ENCODE measurements around the gene TMEM52. TPM values are rescaled to one million over a fixed set of nuclear protein-coding genes. Genes with fewer than 3 reads are reported as not detected.

TMEM52 gene
- total and polyA plus RNA-seq, 2 of the 8 experiments (the other 6 are each of a cell fraction or from before 2014, with no cell fraction given): 14.6 to 30.2 TPM

DNA sequence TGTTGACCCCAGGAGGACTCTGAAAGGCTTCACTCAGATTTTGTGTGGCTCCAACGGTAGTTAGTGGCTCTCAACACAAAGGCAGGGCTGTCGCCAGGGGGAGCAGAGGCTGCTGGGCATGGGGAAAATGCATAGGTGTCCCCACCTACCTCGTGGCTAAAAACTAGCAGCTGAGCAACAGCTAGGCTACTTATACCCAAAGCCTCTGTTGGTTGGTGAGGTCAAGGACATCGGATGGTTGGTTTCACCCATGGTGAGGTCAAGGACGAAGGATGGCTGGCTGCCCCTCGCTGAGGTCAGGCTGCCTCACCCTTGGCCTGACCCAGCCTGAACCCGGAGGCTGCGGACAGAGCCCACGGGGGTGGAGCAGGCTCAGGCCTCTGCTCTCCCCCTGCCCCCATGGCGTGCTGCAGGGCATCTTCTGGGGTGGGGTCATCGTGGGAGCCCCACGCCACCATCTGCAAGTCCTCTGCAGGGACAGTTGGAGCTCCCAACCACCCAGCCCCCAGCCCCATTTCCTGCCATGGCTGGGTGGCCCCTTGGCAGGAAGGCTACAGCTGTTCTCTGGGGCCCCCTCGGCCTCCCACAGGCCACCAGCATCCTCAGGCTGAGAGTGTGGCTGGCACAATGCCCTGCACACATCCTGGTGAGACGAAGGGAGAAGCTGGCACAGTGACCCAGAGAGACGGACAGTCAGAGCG, 19.7 kb downstream of the TMEM52 start:
- Histone ChIP-seq H4K5ac (ENCODE audit: insufficient read length, low read depth, low read length) (no peak overlapping the region), H3K27me3 (replicated peaks in 1 of 4; ENCODE audit: control insufficient read depth in 3 of 4, extremely low read depth in 1 of 4, insufficient read depth in 3 of 4, low read length in 3 of 4) (no peaks in the 10 kb centered on the region; a peak in 1 of 7 replicates), H3K23ac (ENCODE audit: insufficient read length) (no peak overlapping the region), H3K14ac (ENCODE audit: insufficient read length) (no peak overlapping the region), H3K4me1 (replicated peaks in 1 of 4; ENCODE audit: control insufficient read depth in 3 of 4, insufficient read depth in 4 of 4, low read length in 3 of 4) (peaks cover 0 to 19% (median 8%) of the 10 kb centered on the region in 4 experiments; a peak in 6 of 7 replicates), H3K23me2 (ENCODE audit: low read depth, low read length) (no peaks in the 10 kb centered on the region), H4K20me1 (replicated peaks in 1 of 2; ENCODE audit: control insufficient read depth in 1 of 2, insufficient read depth in 2 of 2, low read length in 2 of 2) (peaks cover 0 to 6% of the 10 kb centered on the region in 2 experiments), H3K9ac (replicated peaks in 1 of 4; ENCODE audit: extremely low read depth in 1 of 4, low read depth in 3 of 4, low read length in 3 of 4) (no peak overlapping the region), H4K91ac (replicated peaks; ENCODE audit: insufficient read length, low read length) (peak overlapping the region; percentile 65), H2BK120ac (replicated peaks; ENCODE audit: low read depth, low read length) (peak overlapping the region; percentile 63), H2BK5ac (ENCODE audit: low read depth, low read length) (no peak overlapping the region; the same call in 1 of the 2 replicates), H3K79me2 (ENCODE audit: control insufficient read depth in 1 of 2, insufficient read depth in 2 of 2, low read length in 2 of 2) (no peaks in the 10 kb centered on the region), H3K9me3 (ENCODE audit: insufficient read depth in 2 of 2, low read depth in 1 of 2, low read length in 1 of 2) (no peaks in the 10 kb centered on the region), H3K4me2 (ENCODE audit: insufficient read depth in 1 of 2, low read depth in 2 of 2, low read length in 2 of 2) (no peak overlapping the region), H3K18ac (ENCODE audit: extremely low read depth, low read length) (0 out of 2 replicates have a peak overlapping the region, but pooled peaks have one; percentile 44), H3K4me3 (ENCODE audit: extremely low read depth in 1 of 4, insufficient read depth in 2 of 4, low read depth in 3 of 4, low read length in 4 of 4) (no peak overlapping the region), H3K79me1 (ENCODE audit: low read depth, low read length) (no peaks in the 10 kb centered on the region), H2BK20ac (ENCODE audit: low read length) (no peak overlapping the region), H2AK5ac (ENCODE audit: low read depth, low read length) (no peak overlapping the region), H4K8ac (ENCODE audit: extremely low read depth, insufficient read depth, low read length) (0 out of 2 replicates have a peak overlapping the region, but pooled peaks have one; percentile 3), H2BK15ac (ENCODE audit: low read length) (no peak overlapping the region), H2BK12ac (ENCODE audit: low read depth, low read length) (peak overlapping the region; percentile 68; the same call in 1 of the 2 replicates), H3K36me3 (ENCODE audit: control insufficient read depth in 2 of 4, insufficient read depth in 4 of 4, low read length in 3 of 4) (no peaks in the 10 kb centered on the region), H2AFZ (ENCODE audit: low read length) (no peak overlapping the region), H3K4ac (replicated peaks; ENCODE audit: insufficient read length, low read depth, low read length) (no peak overlapping the region), H3K56ac (replicated peaks; ENCODE audit: insufficient read length, low read depth, low read length) (no peak overlapping the region), H3K27ac (ENCODE audit: low read depth, low read length) (no peak overlapping the region)
- WGBS, 2 experiments (ENCODE audit: extremely low coverage in 1 of 2, insufficient coverage in 1 of 2, insufficient read length in 1 of 2, insufficient replicate concordance in 2 of 2, low coverage in 1 of 2, low lambda C conversion rate in 2 of 2, missing lambda C conversion rate in 1 of 2): 82% methylated on average over 16 of the region's 16 CpGs; no CpG with 5 or more reads in 1 of the 2 experiments
- TF ChIP-seq RAD21 (IDR thresholded peaks at IDR 0.05 in 1 of 2, conservative IDR thresholded peaks at IDR 0.05 in 1 of 2; ENCODE audit: low read depth in 2 of 2, low read length in 2 of 2) (peak in 1 of 2 experiments; percentile 21; a peak in 2 of 4 replicates), CHD1 (IDR thresholded peaks at IDR 0.05; ENCODE audit: low read depth, low read length) (no peak), RXRA (IDR thresholded peaks at IDR 0.05; ENCODE audit: insufficient read depth, low read depth, low read length) (no peak), YY1 (IDR thresholded peaks at IDR 0.05; ENCODE audit: low read depth, low read length) (no peak), EP300 (IDR thresholded peaks at IDR 0.05; ENCODE audit: borderline replicate concordance in 1 of 2, low read depth in 2 of 2, low read length in 2 of 2) (no peak), HDAC6 (IDR thresholded peaks at IDR 0.05; ENCODE audit: low read depth, low read length) (no peak), GABPA (IDR thresholded peaks at IDR 0.05; ENCODE audit: borderline replicate concordance, insufficient read depth, low read length) (no peak)
- TF ChIP-seq, protein P1, sequence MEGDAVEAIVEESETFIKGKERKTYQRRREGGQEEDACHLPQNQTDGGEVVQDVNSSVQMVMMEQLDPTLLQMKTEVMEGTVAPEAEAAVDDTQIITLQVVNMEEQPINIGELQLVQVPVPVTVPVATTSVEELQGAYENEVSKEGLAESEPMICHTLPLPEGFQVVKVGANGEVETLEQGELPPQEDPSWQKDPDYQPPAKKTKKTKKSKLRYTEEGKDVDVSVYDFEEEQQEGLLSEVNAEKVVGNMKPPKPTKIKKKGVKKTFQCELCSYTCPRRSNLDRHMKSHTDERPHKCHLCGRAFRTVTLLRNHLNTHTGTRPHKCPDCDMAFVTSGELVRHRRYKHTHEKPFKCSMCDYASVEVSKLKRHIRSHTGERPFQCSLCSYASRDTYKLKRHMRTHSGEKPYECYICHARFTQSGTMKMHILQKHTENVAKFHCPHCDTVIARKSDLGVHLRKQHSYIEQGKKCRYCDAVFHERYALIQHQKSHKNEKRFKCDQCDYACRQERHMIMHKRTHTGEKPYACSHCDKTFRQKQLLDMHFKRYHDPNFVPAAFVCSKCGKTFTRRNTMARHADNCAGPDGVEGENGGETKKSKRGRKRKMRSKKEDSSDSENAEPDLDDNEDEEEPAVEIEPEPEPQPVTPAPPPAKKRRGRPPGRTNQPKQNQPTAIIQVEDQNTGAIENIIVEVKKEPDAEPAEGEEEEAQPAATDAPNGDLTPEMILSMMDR (IDR thresholded peaks at IDR 0.05; ENCODE audit: control extremely low read depth in 1 of 3, insufficient read depth in 1 of 3, low read depth in 1 of 3, low read length in 3 of 3): peak in 2 of 3 experiments; percentile 36 to 47; a peak in 2 of 4 replicates
- no peak for DNase-seq (ENCODE audit: low read depth in 1 of 2, low spot score in 2 of 2)
- FAIRE-seq: no peak
- ChIA-PET POLR2A (ENCODE audit: partially characterized antibody) (interaction anchor here (1.1 to 1.7 kb wide), 5 partner anchors 8 to 36 kb away, joined by 3 to 8 read pairs (median 5); no protein-coding TSS in a partner anchor), CTCF (ENCODE audit: partially characterized antibody) (interaction anchor here (0.9 to 7.0 kb wide), 17 partner anchors 8 to 150 kb away, joined by 3 to 64 read pairs (median 4); partner anchors contain the start of gene CALML6)

Data from H1 (cell line).